Esophagus mucosa (tissue), 1 donor: ENCODE results near the gene ZNF197. TPM values are rescaled to one million over a fixed set of nuclear protein-coding genes. Genes with fewer than 3 reads are reported as not detected.
A peak's percentile ranks its signal among the peaks of the same experiment; 100 is the strongest.
"Not testable (repeated sequence)": the region's sequence is repeated elsewhere in the genome, so short reads cannot be mapped to it uniquely, and the experiment has no call there.

Experiments used
- ATAC-seq: fragments of 200-7000 bp; cut with Tn5 transposase; one replicate; pipeline ENCODE4 v1.9.1; 2020
- total RNA-seq: library from RNA; stranded (reverse); gene quantifications from one replicate; pipeline ENCODE4 v1.2.4, GENCODE V29; 2023
- donor health status: DM: yes; HTN: yes; CAD: no.

ZNF197 gene
- total RNA-seq, 1 donor from 2014 or later: 7.0 TPM

DNA sequence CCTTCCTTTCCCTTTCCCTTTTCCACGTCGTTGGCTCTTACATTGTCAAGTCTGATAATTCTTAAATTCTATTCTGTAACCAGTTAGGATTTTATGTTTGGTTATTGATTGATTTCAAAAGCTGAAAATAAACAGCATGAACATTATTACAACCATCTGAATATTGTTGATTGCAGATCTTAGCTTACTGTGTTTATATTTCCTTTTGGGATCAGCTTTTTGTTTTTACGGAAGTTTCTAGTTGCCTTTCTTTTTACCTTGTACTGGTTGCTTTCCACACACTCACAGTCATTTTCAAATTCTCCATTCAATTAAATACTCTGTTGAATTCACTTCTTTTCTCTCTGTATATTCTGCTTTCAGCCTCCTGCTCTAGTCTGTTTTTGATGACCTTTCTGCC, 40.3 kb downstream of the ZNF197 start:
- ATAC-seq: no peak

DNA sequence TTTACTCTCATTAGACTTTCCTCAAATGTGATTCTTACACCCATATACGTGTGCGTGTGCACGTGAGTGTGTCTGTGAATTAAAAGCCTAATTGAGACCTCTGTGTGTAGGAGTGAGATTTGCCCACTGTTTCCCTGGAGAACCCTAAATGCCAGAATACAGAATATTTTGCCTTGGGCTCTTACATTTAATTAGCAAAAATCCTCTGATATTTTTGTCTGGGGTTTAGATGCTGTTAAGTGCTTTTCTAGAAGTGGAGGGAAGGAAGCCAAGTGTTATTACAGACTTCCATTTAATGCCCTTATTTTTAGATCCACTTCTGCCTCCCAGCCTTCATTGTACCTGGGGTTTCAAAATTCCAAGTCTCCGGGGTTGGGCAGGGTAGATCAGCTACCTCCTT, 41.5 kb downstream of the ZNF197 start:
- no peak for ATAC-seq

DNA sequence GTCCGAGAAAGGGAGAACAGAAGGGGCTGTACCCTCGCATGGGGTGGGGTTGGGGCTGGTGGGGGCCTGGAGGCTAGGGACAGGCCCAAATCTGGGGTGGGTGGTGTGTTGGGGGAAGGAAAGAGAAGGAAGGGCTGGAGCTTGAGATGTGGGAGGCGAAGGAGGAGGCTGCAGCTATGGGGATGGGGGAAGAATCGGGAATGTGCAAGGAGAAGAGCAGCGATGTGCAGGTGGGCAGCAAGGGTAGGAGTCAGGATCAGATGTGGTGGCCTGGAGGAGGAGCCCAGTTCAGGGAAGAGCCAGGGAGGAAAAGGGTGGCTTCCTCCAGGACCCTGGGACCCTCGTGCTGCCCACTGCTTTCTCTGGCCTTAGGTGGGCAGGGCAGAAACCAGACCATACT, 44.9 kb downstream of the ZNF197 start:
- ATAC-seq: peak; percentile 11

- not testable (repeated sequence) for ATAC-seq
These were observed 48.6 kb downstream of the ZNF197 start for GRCh38 chr3:44673466-44673865.

GRCh38 chr3:44674211-44674610, 49.4 kb downstream of the ZNF197 start:
- ATAC-seq: no peak

GRCh38 chr3:44678480-44679116, 53.8 kb downstream of the ZNF197 start:
- ATAC-seq: no peak

DNA sequence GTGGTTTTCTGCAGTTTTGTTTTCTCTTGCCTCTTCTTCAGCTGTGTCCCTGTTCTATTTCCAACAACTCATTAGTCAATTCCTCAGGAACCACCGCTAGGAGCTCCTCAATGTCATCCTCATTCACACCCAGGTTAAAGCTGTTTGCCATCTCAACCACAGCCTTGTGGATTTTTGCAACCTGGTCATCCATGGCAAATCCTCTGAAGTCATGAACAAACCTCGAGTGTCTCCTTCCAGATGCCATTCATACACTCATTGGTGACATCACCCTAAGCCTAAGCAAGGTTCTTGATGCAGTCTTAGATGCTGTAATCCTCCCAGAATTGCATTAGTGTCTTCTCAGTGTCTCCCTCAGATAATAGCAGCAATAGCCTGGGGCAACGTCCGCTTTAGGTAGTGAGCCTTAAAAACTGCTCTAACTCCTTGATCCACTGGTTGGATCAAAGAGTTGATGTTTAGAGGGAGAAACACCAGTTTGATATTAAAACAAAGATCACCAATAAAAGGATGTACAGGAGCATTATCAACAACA, 56.2 kb downstream of the ZNF197 start:
- ATAC-seq: no peak

DNA sequence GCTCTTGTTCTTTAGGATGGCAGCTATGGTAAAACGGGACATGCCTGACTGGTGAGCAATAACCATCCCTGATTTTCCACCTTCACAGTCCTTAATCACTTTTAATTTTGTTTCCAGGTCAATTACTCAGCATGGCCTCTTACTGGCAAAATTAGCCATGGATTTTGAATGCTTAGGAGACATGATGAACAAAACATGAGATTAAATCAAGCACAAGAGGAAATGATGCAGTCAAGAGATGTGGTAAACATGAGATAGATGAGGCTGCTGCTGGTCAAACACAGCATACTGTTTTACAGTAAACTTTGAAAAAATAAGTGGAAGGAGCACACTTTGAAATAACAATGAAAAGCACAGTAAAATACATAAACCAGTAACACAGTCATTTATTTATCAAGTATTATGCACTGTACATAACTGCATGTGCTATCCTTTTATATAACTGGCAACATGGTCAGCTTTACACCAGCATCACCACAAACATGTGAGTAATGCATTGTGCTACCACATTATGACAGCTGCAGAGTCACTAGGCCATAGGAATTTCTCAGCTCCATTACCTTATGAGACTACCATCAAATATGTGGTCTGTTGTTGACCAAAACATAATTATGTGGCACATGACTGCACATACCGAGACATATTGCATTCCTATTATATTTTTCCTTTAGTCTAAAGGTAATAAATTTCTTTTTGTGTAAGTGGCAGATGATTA, 57.5 kb downstream of the ZNF197 start:
- no peak for ATAC-seq

DNA sequence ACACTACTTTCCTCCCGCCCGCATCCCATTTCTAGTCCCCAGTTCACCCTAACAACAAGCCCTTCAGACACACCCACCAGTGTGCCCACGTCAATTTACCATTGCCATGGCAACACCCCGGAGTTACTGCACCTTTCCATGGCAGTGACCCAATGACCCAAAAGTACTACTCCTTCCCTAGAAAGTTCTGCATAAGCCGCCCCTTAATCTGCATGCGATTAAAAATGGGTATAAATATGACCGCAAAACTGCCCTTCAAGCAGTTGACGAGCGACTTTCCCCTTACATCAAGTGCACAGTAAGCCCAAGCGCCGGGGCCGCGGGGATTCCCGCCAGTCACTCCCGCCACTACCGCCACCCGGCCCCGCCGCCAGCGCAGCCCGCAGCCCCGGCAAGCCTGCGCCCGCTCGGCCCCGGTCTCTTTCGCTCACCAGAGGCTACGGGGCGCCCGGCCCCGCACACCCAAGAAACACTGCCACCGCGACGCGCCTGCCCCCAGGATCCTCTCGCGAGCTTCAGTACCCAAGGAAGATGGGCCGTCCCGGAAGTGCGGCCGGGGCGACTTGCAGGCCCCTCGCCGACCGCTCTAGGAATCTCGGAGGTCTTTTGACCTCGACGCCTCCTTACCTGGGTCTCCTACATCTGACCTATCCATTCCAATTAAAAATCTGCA, 60.4 kb downstream of the ZNF197 start:
- peak; percentile 68 for ATAC-seq

GRCh38 chr3:44687898-44688297, 63.1 kb downstream of the ZNF197 start:
- ATAC-seq: no peak

Other genes starting within 250 kb of the ZNF197 start
- gene ZNF445, start 147.4 kb upstream of the ZNF197 start, total RNA-seq: 5.8 TPM
- 0.76 TPM for gene ZKSCAN7, start 69.8 kb upstream of the ZNF197 start, total RNA-seq
- 0.16 TPM for gene ZNF660, start 40.1 kb upstream of the ZNF197 start, total RNA-seq
- 6.5 TPM for gene ZNF35, start 23.7 kb downstream of the ZNF197 start, total RNA-seq
- gene ZNF502, start 87.6 kb downstream of the ZNF197 start, total RNA-seq: 1.7 TPM
- 1.1 TPM for gene ZNF501, start 104.6 kb downstream of the ZNF197 start, total RNA-seq
- gene KIAA1143, start 136.6 kb downstream of the ZNF197 start, total RNA-seq: 10.6 TPM
- 7.3 TPM for gene KIF15, start 136.8 kb downstream of the ZNF197 start, total RNA-seq
- 10.1 TPM for gene TMEM42, start 236.9 kb downstream of the ZNF197 start, total RNA-seq
- not detected for gene TGM4, start 249.6 kb downstream of the ZNF197 start, total RNA-seq